Smooth muscle cell (in vitro differentiated cells): ENCODE measurements around the gene ZIC1. TPM values are rescaled to one million over a fixed set of nuclear protein-coding genes. Genes with fewer than 3 reads are reported as not detected.

Experiments used
- DNase-seq: peaks from one replicate; lab custom pipeline; 2025; ENCODE audit not compliant: unreplicated experiment; lab: John Stamatoyannopoulos, UW
- H2AFZ ChIP-seq: fragments of 200-600 bp; sonication (generic); 2 replicates; pipeline ENCODE4 v1.6.0; 2016; ENCODE audit warnings: antibody characterized with exemption, low read depth, mild to moderate bottlenecking
- H3F3A ChIP-seq: fragments of 200-600 bp; sonication (generic); 2 replicates; pipeline ENCODE4 v1.6.0; 2017; ENCODE audit warnings: antibody characterized with exemption, low read depth
- H3K27ac ChIP-seq: fragments of 200-600 bp; sonication (generic); 2 replicates; pipeline ENCODE4 v1.5.1; 2016; ENCODE audit warnings: low read depth, mild to moderate bottlenecking
- H3K27me3 ChIP-seq: fragments of 200-600 bp; sonication (generic); 2 replicates; pipeline ENCODE4 v1.6.1; 2016; ENCODE audit warnings: low read depth, mild to moderate bottlenecking
- H3K36me3 ChIP-seq: fragments of 200-600 bp; sonication (generic); 2 replicates; pipeline ENCODE4 v1.5.1; 2016; ENCODE audit warnings: low read depth
- H3K4me1 ChIP-seq: fragments of 200-600 bp; sonication (generic); 2 replicates; pipeline ENCODE4 v1.5.1; 2016; ENCODE audit warnings: low read depth
- H3K4me2 ChIP-seq: fragments of 200-600 bp; sonication (generic); 2 replicates; pipeline ENCODE4 v1.6.0; 2016; ENCODE audit warnings: mild to moderate bottlenecking
- H3K4me3 ChIP-seq: fragments of 200-600 bp; sonication (generic); 2 replicates; pipeline ENCODE4 v1.5.1; 2016; ENCODE audit warnings: mild to moderate bottlenecking
- H3K79me2 ChIP-seq: fragments of 200-600 bp; sonication (generic); 2 replicates; pipeline ENCODE4 v1.6.0; 2016; ENCODE audit warnings: low read depth, mild to moderate bottlenecking
- H3K9ac ChIP-seq: fragments of 200-600 bp; sonication (generic); 2 replicates; pipeline ENCODE4 v1.6.0; 2016; ENCODE audit warnings: low read depth
- H3K9me3 ChIP-seq: fragments of 200-600 bp; sonication (generic); replicated peaks from 2 replicates; pipeline ENCODE4 v1.5.1; 2016; ENCODE audit warnings: low read depth
- H4K20me1 ChIP-seq: fragments of 200-600 bp; sonication (generic); 2 replicates; pipeline ENCODE4 v1.6.0; 2016; ENCODE audit warnings: low read depth
- CTCF ChIP-seq: fragments of 200-600 bp; sonication (generic); IDR thresholded peaks from 2 replicates; pipeline ENCODE4 v1.5.1; 2017; ENCODE audit warnings: borderline replicate concordance, mild to moderate bottlenecking, antibody characterized with exemption; ENCODE audit not compliant: insufficient read depth, poor library complexity, severe bottlenecking
- WGBS: methylation state at CpG from one replicate; pipeline ENCODE4 v1.1.7; 2016; ENCODE audit warnings: low lambda C conversion rate; 5-methylcytosine and 5-hydroxymethylcytosine counted together
- polyA plus RNA-seq: library from polyadenylated mRNA; unstranded; fragments of >200 nt; fragmentation: Nextera tagmentation; extraction: Ambion mirVana; gene quantifications from 2 replicates; pipeline ENCODE4 v1.2.1, GENCODE V29; 2016
- total RNA-seq: library from RNA; depleted of rRNA; stranded (reverse); fragments of >200 nt; gene quantifications from 2 replicates; pipeline ENCODE4 v1.2.3, GENCODE V29; 2014

The ZIC1 gene
- total and polyA plus RNA-seq, 2 experiments from 2014 or later: not detected

- Histone ChIP-seq H2AFZ (no peak overlapping the region), H3K4me1 (peaks cover 3% of the 10 kb centered on the region), H3K27me3 (peaks cover 100% of the 10 kb centered on the region), H3K27ac (no peak overlapping the region), H3K4me2 (no peak overlapping the region), H3F3A (no peaks in the 10 kb centered on the region), H3K36me3 (no peaks in the 10 kb centered on the region), H3K79me2 (no peaks in the 10 kb centered on the region), H3K9me3 (no peaks in the 10 kb centered on the region), H3K4me3 (no peak overlapping the region), H3K9ac (no peak overlapping the region), H4K20me1 (no peaks in the 10 kb centered on the region)
- 6% methylated on average over 17 of the region's 17 CpGs for WGBS
- no peak for TF ChIP-seq CTCF
- DNase-seq: no peak
Observed at GRCh38 chr3:147372525-147373027, 36.6 kb upstream of the ZIC1 start.

GRCh38 chr3:147373301-147373700, 35.9 kb upstream of the ZIC1 start:
- Histone ChIP-seq H4K20me1 (no peaks in the 10 kb centered on the region), H3K9me3 (no peaks in the 10 kb centered on the region), H3K9ac (no peak overlapping the region), H3K4me3 (no peak overlapping the region), H3K4me1 (peaks cover 7% of the 10 kb centered on the region), H3K27ac (no peak overlapping the region), H3K36me3 (no peaks in the 10 kb centered on the region), H3K79me2 (no peaks in the 10 kb centered on the region), H3K27me3 (peaks cover 100% of the 10 kb centered on the region), H3K4me2 (no peak overlapping the region), H2AFZ (no peak overlapping the region), H3F3A (no peaks in the 10 kb centered on the region)
- no peak for TF ChIP-seq CTCF
- 7% methylated on average over 6 of the region's 6 CpGs for WGBS
- DNase-seq: no peak

GRCh38 chr3:147377412-147378367, 31.5 kb upstream of the ZIC1 start:
- H4K20me1 ChIP-seq: no peaks in the 10 kb centered on the region
- H3K79me2 ChIP-seq: no peaks in the 10 kb centered on the region
- TF ChIP-seq CTCF: no peak
- H3K27ac ChIP-seq: no peak overlapping the region
- no peak for DNase-seq
- no peak overlapping the region for H3K9ac ChIP-seq
- peaks cover 100% of the 10 kb centered on the region for H3K27me3 ChIP-seq
- no peaks in the 10 kb centered on the region for H3K36me3 ChIP-seq
- H3K4me2 ChIP-seq: no peak overlapping the region
- H3K4me1 ChIP-seq: peaks cover 11% of the 10 kb centered on the region
- WGBS: 5% methylated on average over 30 of the region's 30 CpGs
- H3K9me3 ChIP-seq: no peaks in the 10 kb centered on the region
- H3K4me3 ChIP-seq: no peak overlapping the region
- H3F3A ChIP-seq: no peaks in the 10 kb centered on the region
- H2AFZ ChIP-seq: no peak overlapping the region

GRCh38 chr3:147379651-147380050, 29.5 kb upstream of the ZIC1 start:
- no peaks in the 10 kb centered on the region for H3K9me3 ChIP-seq
- WGBS: 25% methylated on average over 10 of the region's 10 CpGs
- DNase-seq: no peak

More at GRCh38 chr3:147379651-147380050, 29.5 kb upstream of the ZIC1 start:
- H3K4me1 ChIP-seq: peaks cover 11% of the 10 kb centered on the region
- H3K79me2 ChIP-seq: no peaks in the 10 kb centered on the region
- no peak for TF ChIP-seq CTCF
- H3F3A ChIP-seq: no peaks in the 10 kb centered on the region
- no peak overlapping the region for H2AFZ ChIP-seq
- peaks cover 100% of the 10 kb centered on the region for H3K27me3 ChIP-seq
- H3K36me3 ChIP-seq: no peaks in the 10 kb centered on the region
- H4K20me1 ChIP-seq: no peaks in the 10 kb centered on the region
- no peak overlapping the region for H3K4me2 ChIP-seq
- H3K4me3 ChIP-seq: no peak overlapping the region
- no peak overlapping the region for H3K9ac ChIP-seq
- H3K27ac ChIP-seq: no peak overlapping the region
